ENCODE data around the gene GLA.

- TF ChIP-seq CTCF (IDR thresholded peaks at IDR 0.05; ENCODE audit: insufficient read depth, low read length, poor library complexity, severe bottlenecking) (no peak), EZH2phosphoT487 (conservative IDR thresholded peaks at IDR 0.05; ENCODE audit: low read length) (no peak)
Observed at GRCh38 chrX:101357166-101357795, 50.4 kb downstream of the GLA start.

All from SU-DHL-6 (cell line).